ENCODE data around the gene MEI1.

The MEI1 gene

GRCh38 chr22:41700108-41700364 is 733 bp downstream of the MEI1 start:
- no peaks in the 10 kb centered on the region for H3K36me3 ChIP-seq (ENCODE audit: control insufficient read depth, insufficient read depth, low read length)

GRCh38 chr22:41702763-41703162 is 3.5 kb downstream of the MEI1 start:
- H3K23ac ChIP-seq (ENCODE audit: low read length) = no peak overlapping the region
- no peak for DNase-seq
- no peak overlapping the region for H2BK120ac ChIP-seq (ENCODE audit: low read depth, low read length)
- no peak overlapping the region for H3K27ac ChIP-seq (ENCODE audit: low read depth, low read length)
- no peak overlapping the region for H4K5ac ChIP-seq (ENCODE audit: low read length)
- H3K79me2 ChIP-seq (ENCODE audit: control insufficient read depth, insufficient read depth, low read length) = no peaks in the 10 kb centered on the region
- no peak overlapping the region for H3K18ac ChIP-seq (ENCODE audit: low read length)
- H2AK5ac ChIP-seq (ENCODE audit: low read length) = no peak overlapping the region
- H3K79me1 ChIP-seq (ENCODE audit: low read length) = no peaks in the 10 kb centered on the region
- WGBS (ENCODE audit: extremely low coverage, insufficient coverage, low lambda C conversion rate) = no CpG with 5 or more reads among the region's 9 CpGs
- H2BK15ac ChIP-seq (replicated peaks; ENCODE audit: low read depth) = no peak overlapping the region
- H3K4me2 ChIP-seq (ENCODE audit: low read length) = no peak overlapping the region
- H4K8ac ChIP-seq (ENCODE audit: low read depth, low read length) = no peak overlapping the region
- H3K4me3 ChIP-seq (ENCODE audit: low read length) = no peak overlapping the region
- H3K4me1 ChIP-seq (ENCODE audit: control insufficient read depth, low read depth, low read length) = no peaks in the 10 kb centered on the region
- H3K56ac ChIP-seq (ENCODE audit: low read length) = no peak overlapping the region
- no peak overlapping the region for H2BK5ac ChIP-seq (ENCODE audit: low read length)
- H3K9ac ChIP-seq (ENCODE audit: low read length) = no peak overlapping the region
- no peak overlapping the region for H3K4ac ChIP-seq (ENCODE audit: low read depth, low read length)
- H3K27me3 ChIP-seq (ENCODE audit: insufficient read depth, low read length, poor library complexity) = no peaks in the 10 kb centered on the region
- H3K36me3 ChIP-seq (ENCODE audit: control insufficient read depth, insufficient read depth, low read length) = no peaks in the 10 kb centered on the region

More at GRCh38 chr22:41700108-41700364, 733 bp downstream of the MEI1 start:
- H3K79me1 ChIP-seq (ENCODE audit: low read length) = no peaks in the 10 kb centered on the region
- no peak overlapping the region for H2BK5ac ChIP-seq (ENCODE audit: low read length)
- H3K56ac ChIP-seq (ENCODE audit: low read length) = no peak overlapping the region
- no peak overlapping the region for H3K23ac ChIP-seq (ENCODE audit: low read length)
- H3K18ac ChIP-seq (ENCODE audit: low read length) = no peak overlapping the region
- H3K4me2 ChIP-seq (ENCODE audit: low read length) = no peak overlapping the region
- no peaks in the 10 kb centered on the region for H3K27me3 ChIP-seq (ENCODE audit: insufficient read depth, low read length, poor library complexity)
- no peak overlapping the region for H2BK120ac ChIP-seq (ENCODE audit: low read depth, low read length)
- H3K4me3 ChIP-seq (ENCODE audit: low read length) = no peak overlapping the region
- H4K5ac ChIP-seq (ENCODE audit: low read length) = no peak overlapping the region
- H3K27ac ChIP-seq (ENCODE audit: low read depth, low read length) = no peak overlapping the region
- no peak overlapping the region for H3K9ac ChIP-seq (ENCODE audit: low read length)
- no peak overlapping the region for H4K8ac ChIP-seq (ENCODE audit: low read depth, low read length)
- DNase-seq = no peak
- no peak overlapping the region for H3K4ac ChIP-seq (ENCODE audit: low read depth, low read length)
- H3K4me1 ChIP-seq (ENCODE audit: control insufficient read depth, low read depth, low read length) = no peaks in the 10 kb centered on the region
- H2BK15ac ChIP-seq (replicated peaks; ENCODE audit: low read depth) = no peak overlapping the region
- H2AK5ac ChIP-seq (ENCODE audit: low read length) = no peak overlapping the region
- WGBS (ENCODE audit: extremely low coverage, insufficient coverage, low lambda C conversion rate) = no CpG with 5 or more reads among the region's 16 CpGs
- H3K79me2 ChIP-seq (ENCODE audit: control insufficient read depth, insufficient read depth, low read length) = no peaks in the 10 kb centered on the region

GRCh38 chr22:41709341-41709740 is 10.0 kb downstream of the MEI1 start:
- no peak overlapping the region for H3K9ac ChIP-seq (ENCODE audit: low read length)
- no peaks in the 10 kb centered on the region for H3K79me1 ChIP-seq (ENCODE audit: low read length)
- no peak overlapping the region for H3K4me3 ChIP-seq (ENCODE audit: low read length)
- H3K4me2 ChIP-seq (ENCODE audit: low read length) = no peak overlapping the region
- no peak overlapping the region for H4K5ac ChIP-seq (ENCODE audit: low read length)
- DNase-seq = no peak
- no peak overlapping the region for H2BK120ac ChIP-seq (ENCODE audit: low read depth, low read length)
- H3K56ac ChIP-seq (ENCODE audit: low read length) = no peak overlapping the region
- no peak overlapping the region for H3K4ac ChIP-seq (ENCODE audit: low read depth, low read length)
- no peak overlapping the region for H2BK15ac ChIP-seq (replicated peaks; ENCODE audit: low read depth)
- no peak overlapping the region for H3K23ac ChIP-seq (ENCODE audit: low read length)
- H2BK5ac ChIP-seq (ENCODE audit: low read length) = no peak overlapping the region
- no peak overlapping the region for H3K18ac ChIP-seq (ENCODE audit: low read length)
- H3K4me1 ChIP-seq (ENCODE audit: control insufficient read depth, low read depth, low read length) = no peaks in the 10 kb centered on the region
- no CpG with 5 or more reads among the region's 10 CpGs for WGBS (ENCODE audit: extremely low coverage, insufficient coverage, low lambda C conversion rate)
- no peak overlapping the region for H3K27ac ChIP-seq (ENCODE audit: low read depth, low read length)
- no peaks in the 10 kb centered on the region for H3K36me3 ChIP-seq (ENCODE audit: control insufficient read depth, insufficient read depth, low read length)
- no peak overlapping the region for H4K8ac ChIP-seq (ENCODE audit: low read depth, low read length)
- no peaks in the 10 kb centered on the region for H3K79me2 ChIP-seq (ENCODE audit: control insufficient read depth, insufficient read depth, low read length)
- H3K27me3 ChIP-seq (ENCODE audit: insufficient read depth, low read length, poor library complexity) = no peaks in the 10 kb centered on the region
- H2AK5ac ChIP-seq (ENCODE audit: low read length) = no peak overlapping the region

GRCh38 chr22:41713004-41713403 is 13.7 kb downstream of the MEI1 start:
- DNase-seq = no peak
- H3K9ac ChIP-seq (ENCODE audit: low read length) = no peak overlapping the region
- no peak overlapping the region for H2BK15ac ChIP-seq (replicated peaks; ENCODE audit: low read depth)
- no peak overlapping the region for H3K4ac ChIP-seq (ENCODE audit: low read depth, low read length)
- no peak overlapping the region for H4K8ac ChIP-seq (ENCODE audit: low read depth, low read length)
- no peak overlapping the region for H3K56ac ChIP-seq (ENCODE audit: low read length)
- no peak overlapping the region for H3K18ac ChIP-seq (ENCODE audit: low read length)
- no peak overlapping the region for H3K27ac ChIP-seq (ENCODE audit: low read depth, low read length)
- H4K5ac ChIP-seq (ENCODE audit: low read length) = no peak overlapping the region
- H3K27me3 ChIP-seq (ENCODE audit: insufficient read depth, low read length, poor library complexity) = no peaks in the 10 kb centered on the region
- H3K4me3 ChIP-seq (ENCODE audit: low read length) = no peak overlapping the region
- no peak overlapping the region for H3K23ac ChIP-seq (ENCODE audit: low read length)
- H3K79me1 ChIP-seq (ENCODE audit: low read length) = no peaks in the 10 kb centered on the region
- WGBS (ENCODE audit: extremely low coverage, insufficient coverage, low lambda C conversion rate) = no CpG with 5 or more reads among the region's 9 CpGs
- no peaks in the 10 kb centered on the region for H3K36me3 ChIP-seq (ENCODE audit: control insufficient read depth, insufficient read depth, low read length)
- no peak overlapping the region for H2AK5ac ChIP-seq (ENCODE audit: low read length)
- no peaks in the 10 kb centered on the region for H3K4me1 ChIP-seq (ENCODE audit: control insufficient read depth, low read depth, low read length)
- no peaks in the 10 kb centered on the region for H3K79me2 ChIP-seq (ENCODE audit: control insufficient read depth, insufficient read depth, low read length)
- H2BK120ac ChIP-seq (ENCODE audit: low read depth, low read length) = no peak overlapping the region
- no peak overlapping the region for H3K4me2 ChIP-seq (ENCODE audit: low read length)
- no peak overlapping the region for H2BK5ac ChIP-seq (ENCODE audit: low read length)

- Histone ChIP-seq H3K27me3 (ENCODE audit: insufficient read depth, low read length, poor library complexity) (no peaks in the 10 kb centered on the region), H3K4me2 (ENCODE audit: low read length) (no peak overlapping the region), H3K23ac (ENCODE audit: low read length) (no peak overlapping the region), H2BK5ac (ENCODE audit: low read length) (no peak overlapping the region), H4K8ac (ENCODE audit: low read depth, low read length) (no peak overlapping the region), H3K36me3 (ENCODE audit: control insufficient read depth, insufficient read depth, low read length) (no peaks in the 10 kb centered on the region), H3K4me1 (ENCODE audit: control insufficient read depth, low read depth, low read length) (no peaks in the 10 kb centered on the region), H3K4me3 (ENCODE audit: low read length) (no peak overlapping the region), H2BK15ac (replicated peaks; ENCODE audit: low read depth) (no peak overlapping the region), H2AK5ac (ENCODE audit: low read length) (no peak overlapping the region), H3K9ac (ENCODE audit: low read length) (no peak overlapping the region), H4K5ac (ENCODE audit: low read length) (no peak overlapping the region), H3K56ac (ENCODE audit: low read length) (no peak overlapping the region), H3K4ac (ENCODE audit: low read depth, low read length) (no peak overlapping the region), H2BK120ac (ENCODE audit: low read depth, low read length) (no peak overlapping the region), H3K18ac (ENCODE audit: low read length) (no peak overlapping the region), H3K27ac (ENCODE audit: low read depth, low read length) (no peak overlapping the region), H3K79me1 (ENCODE audit: low read length) (no peaks in the 10 kb centered on the region), H3K79me2 (ENCODE audit: control insufficient read depth, insufficient read depth, low read length) (no peaks in the 10 kb centered on the region)
- DNase-seq = no peak
- WGBS (ENCODE audit: extremely low coverage, insufficient coverage, low lambda C conversion rate) = no CpG with 5 or more reads among the region's 1 CpG
Observed at GRCh38 chr22:41722496-41722895, 23.2 kb downstream of the MEI1 start.

GRCh38 chr22:41725510-41726110 is 26.3 kb downstream of the MEI1 start:
- no peak overlapping the region for H3K56ac ChIP-seq (ENCODE audit: low read length)
- no peak overlapping the region for H3K4me3 ChIP-seq (ENCODE audit: low read length)
- no peak overlapping the region for H2BK120ac ChIP-seq (ENCODE audit: low read depth, low read length)
- no peak overlapping the region for H4K5ac ChIP-seq (ENCODE audit: low read length)
- H3K79me1 ChIP-seq (ENCODE audit: low read length) = no peaks in the 10 kb centered on the region
- no peak overlapping the region for H2BK5ac ChIP-seq (ENCODE audit: low read length)
- H3K4me1 ChIP-seq (ENCODE audit: control insufficient read depth, low read depth, low read length) = no peaks in the 10 kb centered on the region
- H3K27ac ChIP-seq (ENCODE audit: low read depth, low read length) = no peak overlapping the region
- H3K79me2 ChIP-seq (ENCODE audit: control insufficient read depth, insufficient read depth, low read length) = no peaks in the 10 kb centered on the region
- no peak overlapping the region for H4K8ac ChIP-seq (ENCODE audit: low read depth, low read length)
- no peak overlapping the region for H3K23ac ChIP-seq (ENCODE audit: low read length)
- no peak overlapping the region for H2BK15ac ChIP-seq (replicated peaks; ENCODE audit: low read depth)
- no peaks in the 10 kb centered on the region for H3K36me3 ChIP-seq (ENCODE audit: control insufficient read depth, insufficient read depth, low read length)
- no CpG with 5 or more reads among the region's 9 CpGs for WGBS (ENCODE audit: extremely low coverage, insufficient coverage, low lambda C conversion rate)
- DNase-seq = peak; percentile 54
- no peak overlapping the region for H3K18ac ChIP-seq (ENCODE audit: low read length)
- H3K4me2 ChIP-seq (ENCODE audit: low read length) = no peak overlapping the region
- H3K4ac ChIP-seq (ENCODE audit: low read depth, low read length) = no peak overlapping the region
- H3K27me3 ChIP-seq (ENCODE audit: insufficient read depth, low read length, poor library complexity) = no peaks in the 10 kb centered on the region
- no peak overlapping the region for H2AK5ac ChIP-seq (ENCODE audit: low read length)
- H3K9ac ChIP-seq (ENCODE audit: low read length) = no peak overlapping the region

All from mesendoderm (in vitro differentiated cells).